ENCODE results near the gene KIF26B. TPM values are rescaled to one million over a fixed set of nuclear protein-coding genes. Genes with fewer than 3 reads are reported as not detected.

The KIF26B gene
- total RNA-seq, 2 experiments from 2014 or later, result 0.60 to 0.84 TPM

- DNase-seq, result no peak
- Mint-ChIP-seq H3K4me1 (no peaks in the 10 kb centered on the region), H3K36me3 (no peaks in the 10 kb centered on the region), H3K27ac (no peak overlapping the region), H3K9me3 (peaks cover 1% of the 10 kb centered on the region), H3K27me3 (no peaks in the 10 kb centered on the region), H3K4me3 (no peak overlapping the region)
Observed at GRCh38 chr1:245247356-245247755, 92.6 kb downstream of the KIF26B start.

GRCh38 chr1:245247801-245248200 lies 93.0 kb downstream of the KIF26B start:
- Mint-ChIP-seq H3K4me3 (no peak overlapping the region), H3K36me3 (no peaks in the 10 kb centered on the region)

GRCh38 chr1:245248231-245248731 lies 93.5 kb downstream of the KIF26B start:
- Mint-ChIP-seq H3K4me3 (no peak overlapping the region), H3K27ac (no peak overlapping the region), H3K27me3 (no peaks in the 10 kb centered on the region), H3K4me1 (no peaks in the 10 kb centered on the region), H3K9me3 (peaks cover 5% of the 10 kb centered on the region), H3K36me3 (no peaks in the 10 kb centered on the region)
- DNase-seq, result no peak

More at GRCh38 chr1:245247801-245248200, 93.0 kb downstream of the KIF26B start:
- DNase-seq, result no peak
- no peaks in the 10 kb centered on the region for H3K27me3 Mint-ChIP-seq
- no peaks in the 10 kb centered on the region for H3K4me1 Mint-ChIP-seq
- H3K9me3 Mint-ChIP-seq, result peaks cover 5% of the 10 kb centered on the region
- no peak overlapping the region for H3K27ac Mint-ChIP-seq

GRCh38 chr1:245255783-245256182 lies 101.0 kb downstream of the KIF26B start:
- H3K4me3 Mint-ChIP-seq, result no peak overlapping the region
- no peak for DNase-seq
- H3K36me3 Mint-ChIP-seq, result no peaks in the 10 kb centered on the region
- H3K27ac Mint-ChIP-seq, result no peak overlapping the region
- peaks cover 3% of the 10 kb centered on the region for H3K27me3 Mint-ChIP-seq
- H3K4me1 Mint-ChIP-seq, result no peaks in the 10 kb centered on the region
- H3K9me3 Mint-ChIP-seq, result peaks cover 6% of the 10 kb centered on the region

GRCh38 chr1:245256528-245256927 lies 101.7 kb downstream of the KIF26B start:
- Mint-ChIP-seq H3K4me3 (no peak overlapping the region), H3K4me1 (no peaks in the 10 kb centered on the region), H3K36me3 (no peaks in the 10 kb centered on the region), H3K27ac (no peak overlapping the region), H3K27me3 (peaks cover 3% of the 10 kb centered on the region), H3K9me3 (peaks cover 6% of the 10 kb centered on the region)
- no peak for DNase-seq

GRCh38 chr1:245258271-245258920 lies 103.6 kb downstream of the KIF26B start:
- DNase-seq, result no peak
- Mint-ChIP-seq H3K9me3 (peaks cover under 1% of the 10 kb centered on the region), H3K27me3 (peaks cover 3% of the 10 kb centered on the region), H3K27ac (no peak overlapping the region), H3K4me3 (no peak overlapping the region), H3K4me1 (no peaks in the 10 kb centered on the region), H3K36me3 (no peaks in the 10 kb centered on the region)

GRCh38 chr1:245260110-245260882 lies 105.5 kb downstream of the KIF26B start:
- Mint-ChIP-seq H3K27me3 (no peaks in the 10 kb centered on the region), H3K4me1 (no peaks in the 10 kb centered on the region), H3K27ac (no peak overlapping the region)

GRCh38 chr1:245260883-245261282 lies 106.1 kb downstream of the KIF26B start:
- Mint-ChIP-seq H3K4me3 (no peak overlapping the region), H3K36me3 (no peaks in the 10 kb centered on the region), H3K9me3 (no peaks in the 10 kb centered on the region), H3K4me1 (no peaks in the 10 kb centered on the region), H3K27ac (no peak overlapping the region), H3K27me3 (no peaks in the 10 kb centered on the region)
- no peak for DNase-seq

More at GRCh38 chr1:245260110-245260882, 105.5 kb downstream of the KIF26B start:
- DNase-seq, result no peak
- Mint-ChIP-seq H3K4me3 (no peak overlapping the region), H3K36me3 (no peaks in the 10 kb centered on the region), H3K9me3 (no peaks in the 10 kb centered on the region)

GRCh38 chr1:245261786-245262185 lies 107.0 kb downstream of the KIF26B start:
- H3K4me3 Mint-ChIP-seq, result no peak overlapping the region
- H3K27me3 Mint-ChIP-seq, result no peaks in the 10 kb centered on the region
- H3K36me3 Mint-ChIP-seq, result no peaks in the 10 kb centered on the region
- no peak for DNase-seq
- H3K4me1 Mint-ChIP-seq, result no peaks in the 10 kb centered on the region
- no peaks in the 10 kb centered on the region for H3K9me3 Mint-ChIP-seq
- no peak overlapping the region for H3K27ac Mint-ChIP-seq

GRCh38 chr1:245263529-245264095 lies 108.8 kb downstream of the KIF26B start:
- no peaks in the 10 kb centered on the region for H3K27me3 Mint-ChIP-seq
- no peaks in the 10 kb centered on the region for H3K4me1 Mint-ChIP-seq
- H3K9me3 Mint-ChIP-seq, result no peaks in the 10 kb centered on the region
- no peak overlapping the region for H3K27ac Mint-ChIP-seq
- H3K36me3 Mint-ChIP-seq, result no peaks in the 10 kb centered on the region
- no peak for DNase-seq
- H3K4me3 Mint-ChIP-seq, result no peak overlapping the region

GRCh38 chr1:245264226-245264625 lies 109.4 kb downstream of the KIF26B start:
- no peak overlapping the region for H3K27ac Mint-ChIP-seq
- H3K4me1 Mint-ChIP-seq, result no peaks in the 10 kb centered on the region
- H3K9me3 Mint-ChIP-seq, result no peaks in the 10 kb centered on the region
- no peak for DNase-seq
- no peaks in the 10 kb centered on the region for H3K36me3 Mint-ChIP-seq
- no peak overlapping the region for H3K4me3 Mint-ChIP-seq
- no peaks in the 10 kb centered on the region for H3K27me3 Mint-ChIP-seq

GRCh38 chr1:245266105-245266504 lies 111.3 kb downstream of the KIF26B start:
- Mint-ChIP-seq H3K4me3 (no peak overlapping the region), H3K27ac (no peak overlapping the region), H3K27me3 (peaks cover 8% of the 10 kb centered on the region), H3K36me3 (no peaks in the 10 kb centered on the region), H3K9me3 (peaks cover 4% of the 10 kb centered on the region), H3K4me1 (no peaks in the 10 kb centered on the region)
- DNase-seq, result no peak

- H3K27me3 Mint-ChIP-seq, result peaks cover 17% of the 10 kb centered on the region
- no peak for DNase-seq
- H3K4me3 Mint-ChIP-seq, result no peak overlapping the region
- H3K4me1 Mint-ChIP-seq, result no peaks in the 10 kb centered on the region
- peaks cover 7% of the 10 kb centered on the region for H3K9me3 Mint-ChIP-seq
- no peak overlapping the region for H3K27ac Mint-ChIP-seq
- H3K36me3 Mint-ChIP-seq, result no peaks in the 10 kb centered on the region
Observed at GRCh38 chr1:245270063-245270462, 115.3 kb downstream of the KIF26B start.

- H3K9me3 Mint-ChIP-seq, result peaks cover 7% of the 10 kb centered on the region
- H3K4me3 Mint-ChIP-seq, result no peak overlapping the region
- no peak overlapping the region for H3K27ac Mint-ChIP-seq
- H3K4me1 Mint-ChIP-seq, result no peaks in the 10 kb centered on the region
- H3K27me3 Mint-ChIP-seq, result peaks cover 21% of the 10 kb centered on the region
- DNase-seq, result no peak
- no peaks in the 10 kb centered on the region for H3K36me3 Mint-ChIP-seq
Observed at GRCh38 chr1:245270972-245271371, 116.2 kb downstream of the KIF26B start.

- DNase-seq, result no peak
- Mint-ChIP-seq H3K27ac (no peak overlapping the region), H3K9me3 (peaks cover 7% of the 10 kb centered on the region), H3K4me1 (no peaks in the 10 kb centered on the region), H3K36me3 (no peaks in the 10 kb centered on the region), H3K27me3 (peaks cover 28% of the 10 kb centered on the region), H3K4me3 (no peak overlapping the region)
Observed at GRCh38 chr1:245272676-245273075, 117.9 kb downstream of the KIF26B start.
